KBM-7 (cell line): Measurements from ENCODE around the gene SLFN11.
"Not testable (repeated sequence)": the region's sequence is repeated elsewhere in the genome, so short reads cannot be mapped to it uniquely, and the experiment has no call there.

ENCODE experiments used
- DNase-seq: peaks from one replicate; pipeline ENCODE4 v3.0.0-alpha.2; 2015
- in situ Hi-C: fragments of 300-500 bp; cut with MboI; formaldehyde crosslinking; loops from 2 replicates; pipeline ENCODE4 v1.14.3; 2020; ENCODE audit warnings: low sequenced_read_pairs, low pct_unique_long_range_greater_than_20kb, mixed read lengths

SLFN11 gene

GRCh38 chr17:35313875-35314409, 59.5 kb downstream of the SLFN11 start:
- DNase-seq = no peak
- in situ Hi-C loops = no loop called here

- in situ Hi-C loops = no loop called here
- peak; percentile 83 for DNase-seq
These were observed 60.4 kb downstream of the SLFN11 start for GRCh38 chr17:35312790-35313711.

GRCh38 chr17:35312346-35312745, 61.1 kb downstream of the SLFN11 start:
- no peak for DNase-seq
- in situ Hi-C loops = no loop called here

- DNase-seq, in situ Hi-C loops: not testable (repeated sequence)
These were observed 64.1 kb downstream of the SLFN11 start for GRCh38 chr17:35309345-35309744.
